ENCODE data around the gene LRRTM4.
"Not testable (repeated sequence)": the region's sequence is repeated elsewhere in the genome, so short reads cannot be mapped to it uniquely, and the experiment has no call there.

The LRRTM4 gene

DNA sequence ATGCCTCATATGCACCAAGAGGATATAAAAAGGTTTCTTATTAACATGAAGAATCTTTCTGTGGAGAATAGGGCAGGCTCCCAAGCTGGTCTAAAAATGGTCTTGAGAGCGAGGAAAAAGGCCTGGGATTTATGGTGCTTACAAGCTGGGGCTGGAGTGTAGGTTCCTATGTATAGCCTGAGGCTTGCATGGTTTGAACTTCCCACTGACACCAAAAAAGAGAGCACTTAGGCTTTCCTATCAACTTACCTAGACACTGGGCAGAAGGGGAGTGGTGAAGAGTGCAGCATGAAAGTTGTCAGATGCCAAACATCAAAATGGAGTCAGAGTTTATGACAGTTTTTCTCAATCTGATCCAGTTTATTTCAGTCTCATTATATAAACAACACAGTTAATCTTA is 784.6 kb downstream of the LRRTM4 start:
- DNase-seq (ENCODE audit: low read depth) = no peak

DNA sequence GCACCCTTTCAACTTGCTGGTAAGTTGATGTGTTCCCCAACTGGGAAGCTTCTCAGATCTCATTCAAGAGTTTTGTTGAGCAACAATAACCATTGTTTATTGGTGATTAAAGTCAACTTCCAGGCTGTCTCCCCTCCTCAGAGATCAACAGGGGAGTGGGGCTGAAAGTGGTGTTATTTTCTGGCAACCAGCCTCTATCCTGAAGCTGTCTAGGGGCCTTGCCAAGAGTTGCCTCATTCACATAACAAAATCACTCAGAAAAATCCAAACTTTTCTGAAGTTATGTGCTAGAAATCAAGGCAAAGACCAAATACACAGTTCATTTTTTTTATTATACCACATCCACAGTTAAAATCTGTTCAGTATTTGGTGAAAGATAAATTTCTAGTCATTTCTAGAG is 788.4 kb downstream of the LRRTM4 start:
- DNase-seq (ENCODE audit: low read depth) = no peak

DNA sequence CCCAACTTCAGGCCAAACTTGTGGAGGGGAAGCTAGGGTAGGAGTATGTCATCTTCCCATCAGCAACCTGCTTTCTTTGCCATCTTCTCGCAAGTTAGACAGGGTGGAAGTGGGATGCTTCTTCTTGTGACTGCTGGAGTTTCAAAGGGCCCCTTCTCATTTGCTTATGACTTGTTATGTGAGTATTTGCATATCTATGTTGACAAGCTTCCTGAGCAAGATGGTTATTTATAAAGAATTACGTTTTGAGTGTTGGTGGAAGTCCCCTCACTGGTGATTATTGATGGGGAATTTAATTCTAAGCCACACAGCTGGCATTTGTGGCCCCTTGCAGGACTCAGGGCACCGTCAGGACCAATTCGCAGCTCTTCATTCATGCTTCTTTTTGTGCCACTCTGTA is 791.0 kb downstream of the LRRTM4 start:
- DNase-seq (ENCODE audit: low read depth) = no peak

DNA sequence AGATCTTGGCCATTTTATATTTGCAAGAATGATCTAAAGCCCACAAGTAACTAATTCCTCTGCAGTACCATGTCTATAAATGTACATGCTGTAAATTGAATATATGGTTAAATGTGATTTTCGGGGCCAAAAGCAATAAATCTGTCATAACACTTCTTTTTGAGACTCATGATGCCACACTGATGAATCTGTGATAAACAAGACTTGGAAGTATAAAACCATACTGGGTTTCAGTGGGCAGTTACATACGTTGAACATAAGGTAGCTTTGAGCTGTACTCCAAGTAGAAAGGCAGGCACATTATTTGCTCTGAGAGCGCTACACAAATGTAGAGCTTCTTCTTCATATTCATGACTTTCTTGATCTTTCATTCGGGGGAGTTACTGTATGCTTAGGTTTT is 792.2 kb downstream of the LRRTM4 start:
- no peak for DNase-seq (ENCODE audit: low read depth)

DNA sequence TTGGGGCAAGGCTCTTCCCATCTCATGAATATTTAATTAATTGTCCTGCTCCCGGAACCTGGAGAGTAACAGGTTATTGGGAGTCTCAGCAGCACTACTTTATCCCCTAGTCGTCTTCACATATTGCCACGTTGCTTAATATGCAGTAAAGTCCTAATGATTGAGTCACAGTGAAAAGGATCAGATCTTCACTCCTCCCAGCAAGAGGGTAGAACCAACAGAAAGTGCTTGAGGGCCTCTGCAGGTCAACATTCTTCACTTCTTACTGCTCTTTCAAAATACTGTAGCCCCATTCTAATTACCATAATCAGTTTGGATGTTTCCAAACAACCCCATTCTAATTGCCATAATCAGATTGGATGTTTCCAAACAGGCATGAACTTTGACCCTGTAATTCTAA is 801.0 kb downstream of the LRRTM4 start:
- no peak for DNase-seq (ENCODE audit: low read depth)

DNA sequence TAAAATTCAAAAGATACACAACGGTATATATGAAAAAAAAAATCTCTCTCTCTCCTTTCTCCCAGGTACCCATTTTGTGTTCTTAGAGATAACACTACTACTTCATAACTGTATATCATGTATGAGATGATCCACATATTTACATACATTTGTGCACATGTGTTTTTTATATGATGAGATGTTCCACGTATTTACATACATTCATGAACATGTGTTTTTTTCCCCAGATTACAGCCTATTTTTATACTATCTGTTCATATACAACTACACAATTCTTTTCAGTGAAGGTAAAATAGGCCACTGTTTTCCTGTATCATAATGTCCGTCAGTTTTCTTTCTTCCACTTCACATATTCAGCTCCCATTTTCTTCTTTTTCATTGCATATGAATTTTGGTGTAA is 808.9 kb downstream of the LRRTM4 start:
- no peak for DNase-seq (ENCODE audit: low read depth)

DNA sequence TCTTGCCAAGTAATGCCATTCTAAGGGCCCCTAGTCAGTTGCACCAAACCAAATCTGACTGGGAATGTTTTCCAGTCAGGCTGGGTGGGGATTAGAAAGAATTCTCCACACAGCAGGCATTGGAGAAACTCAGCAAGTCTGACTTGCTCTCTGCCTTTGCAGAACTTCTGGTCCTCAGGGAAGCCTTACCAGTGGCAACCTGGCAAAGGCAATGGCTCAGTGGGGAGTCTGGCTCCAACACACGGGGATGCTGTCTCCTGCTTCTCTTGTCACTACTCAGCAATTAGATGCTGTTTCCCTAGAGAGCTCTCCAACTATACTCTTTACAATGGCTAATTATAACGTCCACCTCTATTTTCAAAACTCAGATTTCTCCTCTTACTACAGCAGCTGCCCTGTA is 810.7 kb downstream of the LRRTM4 start:
- no peak for DNase-seq (ENCODE audit: low read depth)

DNA sequence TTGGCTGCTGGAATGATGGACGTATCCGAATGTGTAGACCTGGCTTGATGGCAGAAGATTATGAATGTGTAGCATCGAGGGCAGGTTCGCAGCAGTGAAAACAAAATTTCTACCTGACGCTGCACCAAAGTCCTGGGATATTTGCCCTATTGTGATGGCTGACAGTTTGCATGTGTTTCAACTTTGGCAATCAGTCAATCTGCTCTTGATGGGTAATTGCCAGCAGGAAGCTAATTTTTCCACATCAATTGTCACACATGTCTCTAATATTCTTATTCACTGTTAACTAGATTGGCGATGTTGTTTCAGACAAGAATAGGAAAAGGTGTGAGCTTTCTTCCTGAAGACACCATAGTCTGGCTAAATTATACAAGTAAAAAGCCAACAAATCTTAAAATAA is 821.3 kb downstream of the LRRTM4 start:
- DNase-seq (ENCODE audit: low read depth) = no peak

DNA sequence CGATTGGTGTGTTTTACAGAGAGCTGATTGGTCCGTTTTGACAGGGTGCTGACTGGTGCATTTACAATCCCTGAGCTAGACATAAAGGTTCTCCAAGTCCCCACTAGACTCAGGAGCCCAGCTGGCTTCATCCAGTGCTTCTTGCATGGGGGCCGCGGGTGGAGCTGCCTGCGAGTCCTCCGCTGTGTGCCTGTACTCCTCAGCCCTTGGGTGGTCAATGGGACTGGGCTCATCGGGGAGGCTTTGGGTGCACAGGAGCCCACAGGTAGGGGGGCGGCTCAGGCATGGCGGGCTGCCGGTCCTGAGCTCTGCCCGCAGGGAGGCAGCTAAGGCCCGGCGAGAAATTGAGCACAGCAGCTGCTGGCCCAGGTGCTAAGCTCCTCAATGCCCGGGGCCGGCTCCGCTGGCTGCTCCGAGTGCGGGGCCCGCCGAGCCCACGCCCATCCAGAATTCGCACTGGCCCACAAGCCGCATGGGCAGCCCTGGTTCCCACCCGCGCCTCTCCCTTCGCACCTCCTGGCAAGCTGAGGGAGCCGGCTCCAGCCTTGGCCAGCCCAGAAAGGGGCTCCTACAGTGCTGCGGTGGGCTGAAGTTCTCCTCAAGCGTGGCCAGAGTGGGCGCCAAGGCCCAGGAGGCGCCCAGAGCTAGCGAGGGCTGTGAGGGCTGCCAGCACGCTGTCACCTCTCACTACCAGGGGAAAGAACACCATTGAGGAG is 824.0 kb downstream of the LRRTM4 start:
- DNase-seq (ENCODE audit: low read depth) = not testable (repeated sequence)
